ENCODE data around the gene SHISAL1. TPM values are rescaled to one million over a fixed set of nuclear protein-coding genes. Genes with fewer than 3 reads are reported as not detected.
A peak's percentile ranks its signal among the peaks of the same experiment; 100 is the strongest.

The SHISAL1 gene
- total RNA-seq (5.1 TPM), polyA plus RNA-seq (21.1 TPM)

DNA sequence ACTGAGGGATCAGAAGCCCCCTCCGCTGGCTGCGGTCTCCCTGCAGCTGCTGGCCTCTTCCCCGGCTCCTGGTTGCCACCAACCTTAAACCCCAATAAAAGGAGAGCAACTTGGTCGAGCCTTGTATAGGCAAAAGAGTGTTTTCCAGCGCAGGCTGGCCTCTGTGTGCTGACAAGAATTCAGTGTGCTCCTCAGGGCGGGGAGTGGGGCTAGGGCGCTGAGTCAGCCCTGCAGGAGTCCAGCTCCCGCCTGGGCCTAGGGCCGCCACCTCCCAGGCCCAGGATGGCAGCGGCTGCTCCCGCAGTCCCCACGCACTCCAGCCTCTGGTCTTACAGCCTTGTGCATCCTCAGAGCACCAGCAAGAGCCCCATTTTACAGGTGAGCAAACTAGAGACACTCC lies at the start of gene SHISAL1:
SHISAL1 (minus strand) TSS at position 186 of the 400 bp plus-strand sequence. CDS start 12,006 bp downstream, outside the sequence.
- WGBS, result 63% methylated on average over 12 of the region's 12 CpGs
- no peak within 1 kb of the TSS for H3K27ac ChIP-seq (ENCODE audit: low read depth)
- no peak within 1 kb of the TSS for H3K4me3 ChIP-seq (ENCODE audit: low read depth, low read length)
- H3K36me3 ChIP-seq (ENCODE audit: insufficient read depth), result no peaks in the 10 kb centered on the region
- no peaks in the 10 kb centered on the region for H3K4me1 ChIP-seq (ENCODE audit: insufficient read depth)
- no peak for DNase-seq (ENCODE audit: extremely low spot score)

DNA sequence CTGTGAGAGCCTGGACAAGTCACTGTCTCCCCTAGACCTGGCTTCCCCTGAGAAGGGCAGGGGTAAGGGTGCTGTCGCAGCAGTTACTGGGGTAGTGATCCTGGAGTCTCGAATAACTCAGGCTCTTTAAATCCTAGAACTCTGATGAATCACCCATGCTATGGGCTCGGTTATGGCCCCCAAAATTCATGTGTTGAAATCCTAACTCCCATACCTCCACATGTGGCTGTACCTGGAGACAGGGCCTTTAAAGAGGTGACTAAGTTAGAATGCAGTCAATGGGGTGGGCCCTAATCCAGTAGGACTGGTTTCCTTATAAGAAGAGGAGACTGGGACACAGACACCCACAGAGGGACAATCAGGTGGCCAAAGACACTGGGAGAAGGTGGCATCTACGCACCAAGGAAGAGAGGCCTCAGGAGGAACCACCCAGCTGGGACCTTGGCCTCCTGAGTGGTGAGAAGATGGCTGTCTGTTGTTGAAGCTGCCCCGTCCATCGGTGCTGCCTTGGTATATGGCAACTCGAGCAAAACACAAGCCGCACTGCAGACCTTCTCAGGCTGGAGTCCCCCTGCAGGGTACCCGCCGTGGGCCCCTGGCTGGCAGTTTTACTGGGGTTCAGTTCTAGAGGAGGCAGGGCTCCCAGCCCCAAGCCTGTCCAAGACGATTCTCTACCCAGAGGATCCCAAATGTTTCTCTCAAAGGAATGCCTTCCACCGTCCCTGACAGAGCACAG lies 48.8 kb upstream of the SHISAL1 start:
- H3K4me3 ChIP-seq (ENCODE audit: low read depth, low read length), result no peak overlapping the region
- H3K27ac ChIP-seq (ENCODE audit: low read depth), result no peak overlapping the region
- DNase-seq (ENCODE audit: extremely low spot score), result no peak
- 84% methylated on average over 12 of the region's 12 CpGs for WGBS
- no peaks in the 10 kb centered on the region for H3K36me3 ChIP-seq (ENCODE audit: insufficient read depth)
- no peaks in the 10 kb centered on the region for H3K4me1 ChIP-seq (ENCODE audit: insufficient read depth)

DNA sequence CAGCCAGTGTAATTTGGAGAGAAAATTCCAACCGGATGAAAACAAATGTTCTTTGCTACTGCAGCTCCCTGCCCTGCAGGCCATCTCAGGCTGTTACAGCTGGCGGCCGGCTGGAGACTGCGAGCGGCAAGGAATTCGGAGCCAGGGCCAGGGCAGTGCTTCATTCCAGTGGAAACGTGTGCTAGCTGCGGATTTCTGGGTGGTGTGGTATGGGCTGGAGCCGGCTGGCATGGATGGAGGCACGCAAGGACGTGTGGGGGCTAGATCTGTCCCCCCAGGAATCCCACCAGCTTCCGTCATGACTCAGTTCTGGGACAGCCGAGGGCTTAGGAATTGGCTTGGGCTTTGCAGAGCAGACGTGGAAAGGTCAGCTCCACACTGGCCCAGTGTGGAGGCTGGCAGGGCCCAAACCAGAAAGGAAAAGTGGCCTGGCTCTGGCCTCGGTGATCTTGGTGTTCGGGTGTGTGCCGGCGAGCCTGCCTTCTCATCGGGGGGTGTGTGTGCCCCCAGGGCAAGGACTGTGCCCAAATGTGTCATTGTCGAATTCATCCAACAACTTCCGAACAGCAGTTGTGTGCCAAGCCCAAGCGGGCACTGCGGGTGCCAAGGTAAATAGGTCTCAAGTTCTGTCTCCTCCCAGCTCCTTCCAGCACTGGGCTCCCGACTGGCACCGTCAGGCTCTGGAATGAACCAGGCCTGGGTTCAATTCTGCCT lies 48.1 kb upstream of the SHISAL1 start:
- H3K27ac ChIP-seq (ENCODE audit: low read depth), result peak overlapping the region; percentile 14
- DNase-seq (ENCODE audit: extremely low spot score), result no peak
- 44% methylated on average over 25 of the region's 25 CpGs for WGBS
- no peaks in the 10 kb centered on the region for H3K4me1 ChIP-seq (ENCODE audit: insufficient read depth)
- H3K36me3 ChIP-seq (ENCODE audit: insufficient read depth), result no peaks in the 10 kb centered on the region
- H3K4me3 ChIP-seq (ENCODE audit: low read depth, low read length), result no peak overlapping the region

DNA sequence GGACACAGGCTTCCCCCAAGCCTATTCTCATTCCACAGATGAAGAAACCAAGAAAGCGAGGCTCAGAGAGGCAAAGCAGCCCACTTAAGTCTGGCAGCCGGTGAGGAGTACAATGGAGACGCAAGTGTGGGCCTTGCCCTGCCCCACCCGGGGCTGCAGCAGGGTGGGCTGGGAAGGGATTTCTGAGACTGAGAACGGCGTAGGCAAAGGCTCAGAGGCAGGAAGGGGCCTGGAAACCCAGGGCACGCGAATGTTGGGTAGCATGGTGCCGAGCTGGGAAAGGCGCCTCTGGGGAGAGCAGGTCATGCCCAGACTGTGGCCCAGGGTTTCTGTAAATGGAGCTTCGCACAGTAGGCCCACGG lies 47.5 kb upstream of the SHISAL1 start:
- WGBS, result 66% methylated on average over 12 of the region's 12 CpGs
- Histone ChIP-seq H3K4me3 (ENCODE audit: low read depth, low read length) (no peak overlapping the region), H3K36me3 (ENCODE audit: insufficient read depth) (no peaks in the 10 kb centered on the region), H3K4me1 (ENCODE audit: insufficient read depth) (no peaks in the 10 kb centered on the region), H3K27ac (ENCODE audit: low read depth) (no peak overlapping the region)
- no peak for DNase-seq (ENCODE audit: extremely low spot score)

DNA sequence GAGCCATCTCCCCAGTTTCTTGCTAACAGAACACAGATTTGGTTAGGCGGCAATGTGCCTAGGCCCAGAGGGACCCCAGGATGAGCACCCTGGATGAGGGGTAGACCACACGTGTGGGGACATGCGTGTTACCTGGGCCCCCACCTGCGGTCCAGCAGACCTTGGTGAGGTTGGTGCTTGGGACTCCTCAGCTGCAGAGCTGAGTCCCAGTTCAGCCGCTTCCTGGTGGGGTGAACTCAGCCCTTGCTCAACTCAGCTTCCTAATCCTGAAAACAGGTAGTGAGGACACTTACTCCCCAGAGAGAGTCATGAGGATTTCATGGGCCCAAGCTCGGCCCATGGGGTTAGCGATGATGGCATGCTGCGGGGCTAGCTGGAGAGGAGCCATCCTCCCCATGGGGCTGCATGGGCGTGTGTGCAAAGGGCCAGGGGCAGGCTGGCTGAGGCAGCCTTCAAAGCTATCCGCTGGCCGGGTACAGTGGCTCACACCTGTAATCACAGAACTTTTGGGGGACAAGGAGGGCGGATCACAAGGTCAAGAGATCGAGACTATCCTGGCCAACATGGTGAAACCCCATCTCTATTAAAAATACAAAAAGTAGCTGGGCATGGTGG lies 46.9 kb upstream of the SHISAL1 start:
- no peak for DNase-seq (ENCODE audit: extremely low spot score)

DNA sequence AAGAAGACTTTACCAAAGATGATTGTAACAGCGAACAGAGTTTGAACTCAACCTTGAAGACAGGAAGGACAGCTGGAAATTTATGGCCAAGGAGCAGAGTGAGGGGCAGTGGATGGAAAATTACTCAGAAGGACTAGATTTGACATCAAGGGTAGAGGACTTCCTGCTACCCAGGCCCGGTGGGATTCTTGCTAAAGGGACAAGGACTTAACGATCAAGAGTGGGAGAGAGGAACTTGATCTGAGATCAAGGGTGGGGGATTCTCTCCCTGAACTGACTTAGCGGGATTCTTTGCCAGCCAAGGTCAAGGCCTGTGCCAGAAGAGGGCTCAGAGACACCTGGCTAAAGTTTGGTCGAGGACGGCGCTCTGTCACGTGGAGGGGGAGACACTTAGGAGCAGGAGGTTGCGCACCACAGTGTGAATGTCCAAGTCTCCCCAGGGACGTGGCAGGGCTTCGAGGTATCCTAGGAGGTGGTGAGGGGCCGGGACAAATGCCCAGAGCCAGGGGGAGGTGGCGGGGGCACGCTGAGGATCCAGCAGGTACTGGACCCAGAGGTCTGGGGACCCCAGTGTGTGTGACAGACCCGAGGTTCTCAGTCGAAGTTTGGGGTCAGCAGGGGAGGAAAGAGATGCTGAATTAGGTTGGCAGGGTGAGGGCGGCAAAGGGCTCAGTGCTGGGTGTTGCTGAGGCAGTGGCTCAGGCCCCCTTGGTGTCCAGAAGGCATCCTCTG lies 46.1 kb upstream of the SHISAL1 start:
- Histone ChIP-seq H3K4me3 (ENCODE audit: low read depth, low read length) (no peak overlapping the region), H3K36me3 (ENCODE audit: insufficient read depth) (no peaks in the 10 kb centered on the region), H3K27ac (ENCODE audit: low read depth) (no peak overlapping the region), H3K4me1 (ENCODE audit: insufficient read depth) (no peaks in the 10 kb centered on the region)
- DNase-seq (ENCODE audit: extremely low spot score), result no peak
- 78% methylated on average over 17 of the region's 17 CpGs for WGBS

More for the DNA sequence above, 46.9 kb upstream of the SHISAL1 start:
- H3K4me1 ChIP-seq (ENCODE audit: insufficient read depth), result no peaks in the 10 kb centered on the region
- no peaks in the 10 kb centered on the region for H3K36me3 ChIP-seq (ENCODE audit: insufficient read depth)
- WGBS, result 96% methylated on average over 13 of the region's 13 CpGs
- H3K27ac ChIP-seq (ENCODE audit: low read depth), result no peak overlapping the region
- no peak overlapping the region for H3K4me3 ChIP-seq (ENCODE audit: low read depth, low read length)

DNA sequence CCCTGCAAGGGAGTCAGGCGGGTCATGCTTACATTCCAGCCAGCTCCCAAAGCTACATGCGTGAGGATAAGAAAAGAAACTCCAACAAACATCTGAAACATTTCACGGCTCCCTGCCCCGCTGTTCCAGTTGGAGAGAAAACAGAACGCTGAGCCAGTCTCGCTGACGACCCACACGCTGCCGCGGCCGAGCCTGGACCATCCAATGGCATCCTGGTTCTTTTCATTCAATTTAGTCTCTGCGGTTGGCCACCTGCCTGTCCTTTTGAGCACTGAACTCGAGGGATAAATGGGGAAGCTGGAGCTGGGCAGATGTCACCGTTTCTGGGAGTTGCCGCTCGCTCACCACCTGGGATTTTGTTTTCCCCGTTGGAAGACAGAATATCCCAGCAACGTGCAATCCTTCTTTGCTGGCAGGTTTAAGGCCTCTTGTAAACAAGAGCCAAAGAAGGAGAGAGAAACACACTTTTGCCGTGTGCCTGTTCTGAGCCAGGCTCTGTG lies 45.3 kb upstream of the SHISAL1 start:
- no peak overlapping the region for H3K4me3 ChIP-seq (ENCODE audit: low read depth, low read length)

DNA sequence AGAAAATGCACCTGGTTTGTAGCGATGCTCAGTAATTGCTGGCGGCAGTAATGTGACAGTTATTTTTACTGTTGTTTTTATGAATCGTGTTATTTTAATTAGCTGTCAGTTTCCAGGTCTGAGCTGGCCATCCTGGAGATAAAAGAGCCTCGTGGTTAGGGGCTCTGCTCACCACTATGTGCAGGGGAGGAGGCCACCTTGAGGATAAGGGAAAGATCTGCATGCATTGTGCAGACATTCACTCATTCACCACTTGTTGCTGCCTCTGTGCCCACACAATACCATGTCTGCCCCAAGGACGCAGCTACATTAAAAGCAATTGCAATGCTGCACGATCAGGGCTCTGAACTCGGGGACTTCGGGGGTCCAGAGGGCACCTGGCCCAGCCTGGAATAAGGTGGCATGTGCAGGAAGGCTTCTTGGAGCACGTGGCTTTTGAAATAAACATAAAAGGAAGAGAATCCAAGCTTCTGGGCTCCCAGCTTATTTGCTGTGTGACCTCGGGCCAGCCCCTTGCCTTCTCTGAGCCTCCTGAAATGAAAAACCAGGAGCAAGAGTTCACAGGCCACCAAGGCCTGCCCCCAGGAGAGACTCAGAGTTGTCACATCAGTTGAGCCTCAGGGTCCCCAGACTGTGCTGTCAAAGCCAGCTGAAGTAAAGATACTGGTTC lies 44.7 kb upstream of the SHISAL1 start:
- H3K36me3 ChIP-seq (ENCODE audit: insufficient read depth), result no peaks in the 10 kb centered on the region
- no peak overlapping the region for H3K27ac ChIP-seq (ENCODE audit: low read depth)
- DNase-seq (ENCODE audit: extremely low spot score), result no peak
- no peak overlapping the region for H3K4me3 ChIP-seq (ENCODE audit: low read depth, low read length)
- 53% methylated on average over 10 of the region's 10 CpGs for WGBS
- H3K4me1 ChIP-seq (ENCODE audit: insufficient read depth), result no peaks in the 10 kb centered on the region

More for the DNA sequence above, 45.3 kb upstream of the SHISAL1 start:
- Histone ChIP-seq H3K27ac (ENCODE audit: low read depth) (peak overlapping the region; percentile 35), H3K4me1 (ENCODE audit: insufficient read depth) (no peaks in the 10 kb centered on the region), H3K36me3 (ENCODE audit: insufficient read depth) (no peaks in the 10 kb centered on the region)
- DNase-seq (ENCODE audit: extremely low spot score), result peak; percentile 55
- WGBS, result 13% methylated on average over 19 of the region's 19 CpGs

DNA sequence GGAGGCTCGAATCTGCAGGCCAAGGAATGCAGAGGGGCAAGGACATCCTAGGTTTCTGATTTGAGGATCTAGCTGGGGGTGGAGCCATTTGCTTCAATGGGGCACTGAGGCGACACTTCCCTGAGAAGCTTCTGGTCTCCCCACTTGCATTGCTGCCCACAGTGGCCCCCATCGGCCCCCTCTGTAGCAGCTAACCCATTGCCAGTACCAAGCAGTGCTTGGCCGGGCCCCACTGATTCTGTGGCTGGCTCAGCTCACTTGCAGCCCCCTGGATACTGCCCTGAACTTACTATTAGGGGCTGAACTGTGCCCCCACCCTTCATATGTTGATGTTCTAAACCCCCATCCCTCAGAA lies 42.9 kb upstream of the SHISAL1 start:
- no peaks in the 10 kb centered on the region for H3K4me1 ChIP-seq (ENCODE audit: insufficient read depth)
- 75% methylated on average over 4 of the region's 4 CpGs for WGBS

DNA sequence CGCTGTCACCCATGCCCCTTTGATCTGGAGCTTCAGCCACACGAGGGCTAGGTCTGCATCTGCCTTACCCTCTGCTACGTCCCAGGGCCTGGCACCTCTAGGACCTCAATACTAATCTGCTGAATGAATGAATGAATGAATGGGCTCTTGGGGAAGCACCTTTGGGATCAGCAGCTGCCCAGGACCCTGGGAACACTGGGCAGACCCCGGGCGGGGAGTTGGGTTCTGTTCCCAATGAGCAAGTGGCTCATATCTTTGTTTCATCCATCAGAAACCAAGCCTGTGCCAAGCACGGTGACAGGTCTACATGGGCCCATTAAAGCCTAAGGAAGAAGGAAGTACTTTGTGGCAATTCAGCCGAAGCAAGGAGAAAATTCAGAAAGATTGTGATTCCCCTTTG lies 41.5 kb upstream of the SHISAL1 start:
- H3K36me3 ChIP-seq (ENCODE audit: insufficient read depth), result no peaks in the 10 kb centered on the region
- no peak for DNase-seq (ENCODE audit: extremely low spot score)
- H3K4me3 ChIP-seq (ENCODE audit: low read depth, low read length), result no peak overlapping the region
- no peak overlapping the region for H3K27ac ChIP-seq (ENCODE audit: low read depth)
- H3K4me1 ChIP-seq (ENCODE audit: insufficient read depth), result no peaks in the 10 kb centered on the region
- WGBS, result 82% methylated on average over 7 of the region's 7 CpGs

More for the DNA sequence above, 42.9 kb upstream of the SHISAL1 start:
- Histone ChIP-seq H3K27ac (ENCODE audit: low read depth) (no peak overlapping the region), H3K4me3 (ENCODE audit: low read depth, low read length) (no peak overlapping the region), H3K36me3 (ENCODE audit: insufficient read depth) (no peaks in the 10 kb centered on the region)
- no peak for DNase-seq (ENCODE audit: extremely low spot score)

DNA sequence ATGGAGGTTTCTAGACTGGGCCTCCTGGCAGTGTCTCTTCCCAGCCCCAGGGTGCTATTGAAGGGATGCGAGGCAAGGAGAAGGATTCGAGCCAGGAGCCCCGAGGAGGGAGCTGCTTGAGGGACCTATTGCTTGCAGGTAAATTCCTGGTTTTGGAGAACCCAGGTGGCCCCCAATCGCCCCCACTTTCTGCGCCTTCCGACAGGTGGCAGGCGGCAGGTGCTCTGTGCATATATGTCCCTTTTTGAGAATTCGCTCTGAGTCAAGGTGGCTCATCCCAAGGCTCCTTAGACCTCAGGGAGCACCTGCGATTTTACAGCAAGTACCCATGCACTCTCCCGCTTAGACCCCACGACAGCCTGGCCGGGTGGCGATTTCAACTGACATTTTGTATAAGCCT lies 40.3 kb upstream of the SHISAL1 start:
- 91% methylated on average over 13 of the region's 13 CpGs for WGBS

DNA sequence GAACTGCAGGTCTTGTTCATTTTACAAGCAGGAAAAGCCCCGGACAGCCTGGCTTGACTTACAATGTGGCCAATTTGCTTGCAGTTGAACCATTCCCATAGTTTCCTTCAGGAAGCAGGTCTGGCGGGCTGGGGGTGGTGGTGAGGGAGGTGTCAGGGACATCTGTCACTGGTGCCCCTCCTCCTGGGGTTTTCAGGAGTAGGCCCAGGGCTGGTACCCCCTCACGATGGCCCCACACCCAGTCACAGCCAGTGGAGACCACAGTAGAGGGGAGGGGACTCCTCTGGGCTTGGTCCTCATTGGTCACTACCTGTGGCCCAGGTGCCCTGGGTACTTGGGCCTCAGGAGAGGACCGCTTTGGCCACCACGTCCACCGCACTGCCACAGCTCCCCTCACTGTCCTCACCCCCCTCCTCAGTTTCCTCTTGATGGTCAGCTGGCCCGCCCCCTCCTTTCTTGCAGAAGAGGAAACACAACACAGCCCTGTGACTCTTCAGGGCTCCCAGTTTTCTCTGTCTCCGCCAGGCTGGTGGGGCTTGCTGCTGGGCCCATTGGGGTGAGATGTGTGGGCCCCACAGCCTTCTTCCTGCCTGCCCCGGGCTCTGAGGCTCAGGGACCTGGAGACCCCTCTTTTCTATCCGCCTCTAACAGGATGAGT lies 39.8 kb upstream of the SHISAL1 start:
- Histone ChIP-seq H3K4me3 (ENCODE audit: low read depth, low read length) (no peak overlapping the region), H3K36me3 (ENCODE audit: insufficient read depth) (no peaks in the 10 kb centered on the region), H3K27ac (ENCODE audit: low read depth) (no peak overlapping the region), H3K4me1 (ENCODE audit: insufficient read depth) (no peaks in the 10 kb centered on the region)
- DNase-seq (ENCODE audit: extremely low spot score), result no peak
- 74% methylated on average over 10 of the region's 10 CpGs for WGBS

More for the DNA sequence above, 40.3 kb upstream of the SHISAL1 start:
- Histone ChIP-seq H3K27ac (ENCODE audit: low read depth) (no peak overlapping the region), H3K4me3 (ENCODE audit: low read depth, low read length) (no peak overlapping the region), H3K36me3 (ENCODE audit: insufficient read depth) (no peaks in the 10 kb centered on the region), H3K4me1 (ENCODE audit: insufficient read depth) (no peaks in the 10 kb centered on the region)
- DNase-seq (ENCODE audit: extremely low spot score), result no peak

Measured in urinary bladder (tissue), 4 donors.